ENCODE measurements around the gene CCHCR1. TPM values are rescaled to one million over a fixed set of nuclear protein-coding genes. Genes with fewer than 3 reads are reported as not detected.

Gene CCHCR1
- total RNA-seq, 1 donor from 2014 or later = 14.7 TPM

DNA sequence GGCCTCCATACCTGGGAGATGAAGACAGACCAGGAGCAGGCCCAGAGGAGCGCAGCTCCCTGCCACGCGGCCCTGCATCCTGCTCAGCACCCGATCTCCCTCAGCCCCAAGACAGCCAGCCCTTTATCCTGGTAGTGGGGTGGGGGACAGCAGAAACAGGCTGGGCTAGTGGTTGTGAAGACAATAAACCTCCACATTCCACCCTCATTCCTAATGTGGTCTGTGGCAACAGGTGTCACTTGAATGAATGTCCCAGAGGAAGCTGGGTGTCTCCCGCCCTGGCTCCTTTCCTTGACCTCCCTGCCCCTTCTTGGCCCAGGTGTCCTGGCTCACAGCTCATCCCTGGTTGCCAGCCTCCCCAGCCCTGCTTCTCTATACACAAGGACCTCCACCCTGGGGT lies 45.1 kb downstream of the CCHCR1 start, which contains the start of gene C6orf15:
C6orf15 (minus strand) TSS at position 98 of the 400 bp plus-strand sequence; CDS start at position 78, 20 bp downstream.
- intact Hi-C loops (cut with DNase I) = no loop called here
- Histone ChIP-seq H3K9me3 (no peaks in the 10 kb centered on the region), H3K4me3 (no peak within 1 kb of the TSS), H3K4me1 (peaks cover 0 to 17% of the 10 kb centered on the region in 2 donors), H3K27me3 (no peaks in the 10 kb centered on the region), H3K36me3 (no peaks in the 10 kb centered on the region), H3K27ac (peak within 1 kb of the TSS in 1 of 2 donors; percentile 42)
- TF ChIP-seq CTCF (IDR thresholded peaks at IDR 0.05) = no peak
- no peak for DNase-seq (ENCODE audit: low spot score in 2 of 2)

GRCh38 chr6:31111712-31112111 lies 45.9 kb downstream of the CCHCR1 start:
- TF ChIP-seq CTCF (IDR thresholded peaks at IDR 0.05) = no peak
- Histone ChIP-seq H3K4me1 (peaks cover 0 to 17% of the 10 kb centered on the region in 2 donors), H3K36me3 (no peaks in the 10 kb centered on the region), H3K27me3 (no peaks in the 10 kb centered on the region), H3K9me3 (no peaks in the 10 kb centered on the region), H3K4me3 (no peak overlapping the region), H3K27ac (no peak overlapping the region)
- DNase-seq (ENCODE audit: low spot score in 2 of 2) = no peak
- intact Hi-C loops (cut with DNase I) = no loop called here

- Histone ChIP-seq H3K36me3 (no peaks in the 10 kb centered on the region), H3K27me3 (no peaks in the 10 kb centered on the region), H3K4me1 (peaks cover 0 to 17% of the 10 kb centered on the region in 2 donors), H3K27ac (no peak overlapping the region), H3K4me3 (no peak overlapping the region), H3K9me3 (no peaks in the 10 kb centered on the region)
- intact Hi-C loops (cut with DNase I) = no loop called here
- no peak for DNase-seq (ENCODE audit: low spot score in 2 of 2)
- no peak for TF ChIP-seq CTCF (IDR thresholded peaks at IDR 0.05)
These were observed 46.6 kb downstream of the CCHCR1 start for GRCh38 chr6:31110825-31111582.

DNA sequence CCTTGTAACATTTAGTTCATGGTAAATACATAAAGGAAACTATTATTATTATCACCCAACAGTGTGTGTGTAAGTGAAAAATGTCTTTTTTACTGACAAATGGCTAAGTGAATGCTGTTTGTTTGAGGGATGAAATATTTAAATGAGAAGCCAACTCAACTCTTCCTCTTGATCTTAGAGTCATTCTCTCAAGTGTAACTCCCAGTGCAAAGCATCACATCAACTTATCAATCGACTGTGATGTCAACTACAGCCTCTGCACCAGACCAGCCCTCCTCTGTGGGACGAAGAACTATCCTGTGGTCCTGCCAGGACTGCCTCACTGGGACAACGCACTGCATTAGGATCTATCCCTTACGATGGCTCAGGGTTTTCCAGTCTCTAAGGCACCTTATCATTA lies 50.5 kb downstream of the CCHCR1 start:
- Histone ChIP-seq H3K27me3 (no peaks in the 10 kb centered on the region), H3K9me3 (no peaks in the 10 kb centered on the region), H3K4me3 (no peak overlapping the region), H3K36me3 (no peaks in the 10 kb centered on the region), H3K4me1 (no peaks in the 10 kb centered on the region), H3K27ac (no peak overlapping the region)
- intact Hi-C loops (cut with DNase I) = no loop called here
- TF ChIP-seq CTCF (IDR thresholded peaks at IDR 0.05) = no peak
- DNase-seq (ENCODE audit: low spot score in 2 of 2) = no peak

DNA sequence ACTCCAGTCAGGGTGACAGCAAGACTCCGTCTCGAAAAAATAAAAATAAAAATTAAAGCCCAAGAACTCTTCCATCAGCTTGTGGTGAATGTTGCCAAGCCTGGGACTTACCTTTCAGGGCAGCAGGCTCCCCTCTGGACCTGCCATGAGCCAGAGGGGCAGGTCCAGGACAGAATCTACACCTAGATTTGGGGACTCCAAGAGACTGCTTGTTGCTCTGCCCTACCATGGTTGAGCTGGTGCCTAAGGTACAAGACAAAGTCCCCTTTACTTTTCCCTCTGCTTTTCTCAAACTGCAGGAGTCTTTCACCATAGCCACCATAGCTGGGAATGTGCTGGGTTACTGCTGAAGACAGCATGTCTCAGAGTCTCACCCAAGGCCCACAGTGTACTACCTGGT lies 54.5 kb downstream of the CCHCR1 start:
- DNase-seq (ENCODE audit: low spot score in 2 of 2) = no peak
- Histone ChIP-seq H3K27ac (no peak overlapping the region), H3K27me3 (no peaks in the 10 kb centered on the region), H3K4me3 (no peak overlapping the region), H3K4me1 (no peaks in the 10 kb centered on the region), H3K36me3 (no peaks in the 10 kb centered on the region), H3K9me3 (no peaks in the 10 kb centered on the region)
- intact Hi-C loops (cut with DNase I) = no loop called here
- no peak for TF ChIP-seq CTCF (IDR thresholded peaks at IDR 0.05)
